Stimulated activated CD4-positive, alpha-beta T cell treated with anti-CD3 and anti-CD28 coated beads, Interleukin-2, amount 100 ng/mL, for 48 hours (primary cell): ENCODE measurements around the gene CDC73.
"Not testable (repeated sequence)": the region's sequence is repeated elsewhere in the genome, so short reads cannot be mapped to it uniquely, and the experiment has no call there.

Experiments used
- DNase-seq, 2 donors: peaks; one replicate each; pipeline ENCODE4 v3.0.0-alpha.2; 2020

CDC73 gene

GRCh38 chr1:193181985-193182384, 60.2 kb downstream of the CDC73 start:
- no peak for DNase-seq

GRCh38 chr1:193183019-193183627, 61.3 kb downstream of the CDC73 start:
- no peak for DNase-seq

DNA sequence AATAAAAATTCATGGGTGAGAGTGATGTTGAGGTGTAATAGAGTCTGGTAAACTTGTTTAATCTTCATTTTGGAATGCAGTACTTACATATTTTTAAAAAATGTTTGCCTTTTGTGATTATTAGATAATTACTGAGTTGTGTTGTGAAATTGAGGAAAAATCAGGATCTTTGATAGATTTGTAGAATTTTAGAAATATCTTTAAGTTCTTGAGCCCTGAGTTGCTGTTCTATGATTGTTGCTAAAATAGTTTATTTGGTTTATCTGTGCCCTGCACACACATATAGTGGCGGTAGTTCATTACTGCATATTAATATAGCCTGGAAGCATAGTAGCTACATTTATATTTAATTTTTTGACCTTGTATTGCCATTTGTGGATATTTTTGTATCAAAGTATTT, 62.9 kb downstream of the CDC73 start:
- DNase-seq = no peak

GRCh38 chr1:193185211-193185610, 63.4 kb downstream of the CDC73 start:
- DNase-seq = no peak

DNA sequence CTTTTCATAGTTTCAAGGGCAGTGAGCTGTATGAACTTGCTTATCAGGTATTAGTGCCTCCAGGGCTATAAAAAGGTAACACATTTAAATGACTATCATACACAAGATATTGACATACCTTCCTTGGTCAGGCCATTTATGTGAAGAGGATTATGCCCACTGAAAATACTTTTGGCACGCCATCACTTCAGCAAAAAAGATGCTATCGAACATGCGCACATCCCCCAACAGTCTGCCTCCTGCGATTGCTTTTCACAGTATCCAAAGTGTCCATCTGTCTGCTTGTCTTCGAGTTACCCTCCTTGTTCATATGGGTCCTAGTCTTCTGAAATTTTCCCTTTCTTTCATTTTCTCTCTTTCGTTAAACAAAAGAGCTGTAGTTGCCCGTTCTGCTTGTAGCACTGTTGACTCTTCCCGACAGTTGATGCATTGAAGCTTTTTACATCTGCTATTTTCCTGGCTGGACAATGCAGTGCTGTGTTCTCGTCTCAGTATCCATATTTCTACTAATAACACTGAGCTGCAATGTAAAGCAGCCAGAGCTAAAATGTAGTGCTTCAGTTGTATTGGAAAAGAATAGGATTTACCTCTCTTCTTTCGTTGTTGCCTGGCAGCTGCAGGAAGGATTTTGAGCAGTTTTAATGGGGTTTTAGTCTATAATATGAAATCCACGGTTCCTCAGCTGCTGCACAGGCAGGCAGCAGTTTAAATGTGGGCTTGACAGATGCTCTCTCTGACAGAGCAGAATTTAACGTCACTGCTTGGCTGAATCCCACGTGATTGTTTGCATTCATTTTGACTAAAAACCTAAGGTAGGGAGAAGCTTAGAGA, 64.3 kb downstream of the CDC73 start, which contains the start of gene B3GALT2:
Gene B3GALT2 (minus strand): TSS at position 713 of the 831 bp plus-strand sequence. CDS start 5,051 bp downstream, outside the sequence.
- no peak for DNase-seq

- no peak for DNase-seq
These were observed 65.3 kb downstream of the CDC73 start for GRCh38 chr1:193187114-193187513.

GRCh38 chr1:193188915-193189314, 67.1 kb downstream of the CDC73 start:
- DNase-seq = not testable (repeated sequence)

DNA sequence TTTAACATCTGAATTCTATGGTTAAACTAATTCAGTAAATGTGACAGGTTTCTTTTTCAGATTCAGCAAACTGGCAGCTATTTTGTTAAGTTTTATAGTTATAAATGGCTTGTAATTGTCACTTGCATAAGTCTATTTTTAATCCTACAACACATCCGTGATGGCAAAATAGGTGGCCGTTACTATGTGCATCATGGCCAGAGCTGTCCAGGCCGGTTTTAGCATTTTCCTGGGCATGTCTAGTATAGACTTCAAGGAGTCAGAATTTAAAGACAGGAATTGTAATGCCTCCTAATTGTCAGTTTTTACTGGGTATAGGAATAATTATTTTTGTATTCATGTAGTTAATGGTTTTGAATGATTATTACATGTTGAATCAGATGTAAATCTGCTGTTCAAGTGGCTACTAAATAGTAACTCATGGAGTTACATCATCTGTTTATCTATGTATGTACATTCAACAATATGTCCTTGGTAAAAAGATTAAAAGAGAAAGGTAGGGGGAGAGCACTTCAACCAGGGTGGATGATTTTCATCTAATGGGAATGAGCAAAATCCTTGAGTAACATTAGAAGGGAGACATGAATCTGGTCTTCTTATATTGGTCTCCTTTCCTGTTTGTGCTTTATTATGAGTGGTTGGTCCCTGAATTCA, 67.7 kb downstream of the CDC73 start:
- no peak for DNase-seq

DNA sequence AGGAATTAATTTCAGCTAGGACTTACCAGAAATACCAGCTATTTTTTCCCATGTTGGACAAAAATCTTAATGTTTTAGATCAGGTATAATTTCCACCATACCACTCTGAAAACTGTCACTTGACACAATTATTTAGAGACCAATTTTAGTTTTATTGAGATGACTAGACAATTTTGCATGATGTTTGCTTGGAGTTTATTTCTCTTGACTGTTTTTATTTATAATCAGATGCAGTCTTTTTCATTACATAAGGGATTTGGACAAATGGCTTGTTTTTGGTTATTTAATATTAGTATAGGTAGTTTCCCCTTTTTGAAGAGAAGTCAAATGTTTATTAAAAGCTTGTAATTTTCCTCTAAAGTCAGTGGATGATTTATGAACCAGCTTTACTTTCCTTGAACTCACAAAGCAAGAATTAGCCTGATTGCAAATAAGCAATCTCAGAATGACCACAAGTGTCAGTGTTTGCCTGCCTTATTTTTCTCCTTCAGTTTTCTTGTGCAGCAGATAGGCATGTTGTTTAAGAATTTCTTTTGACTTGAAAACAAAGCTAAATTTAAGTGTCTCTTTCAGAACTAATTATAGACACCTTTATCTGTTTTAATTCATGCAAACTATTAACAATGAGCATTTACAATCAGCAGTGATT, 68.4 kb downstream of the CDC73 start:
- DNase-seq = no peak

DNA sequence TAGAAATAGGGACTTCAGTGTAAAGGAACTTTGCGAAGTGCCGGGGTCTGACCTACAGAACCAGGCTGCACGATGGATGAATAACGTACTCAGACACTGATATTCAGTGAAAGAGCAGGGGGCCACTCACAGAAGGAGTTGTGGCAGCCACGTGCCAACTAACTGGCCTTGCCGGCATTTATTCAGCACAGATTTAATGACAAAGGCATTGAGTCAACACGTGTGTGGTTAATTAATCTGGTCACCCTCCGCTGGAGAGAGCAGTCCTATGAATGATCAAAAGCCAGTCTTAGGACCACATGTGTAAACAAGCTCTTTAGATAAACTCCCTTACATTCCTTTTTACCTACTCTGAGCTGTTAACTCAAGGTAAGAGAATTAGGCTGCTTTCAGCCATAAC, 70.8 kb downstream of the CDC73 start:
- no peak for DNase-seq

DNA sequence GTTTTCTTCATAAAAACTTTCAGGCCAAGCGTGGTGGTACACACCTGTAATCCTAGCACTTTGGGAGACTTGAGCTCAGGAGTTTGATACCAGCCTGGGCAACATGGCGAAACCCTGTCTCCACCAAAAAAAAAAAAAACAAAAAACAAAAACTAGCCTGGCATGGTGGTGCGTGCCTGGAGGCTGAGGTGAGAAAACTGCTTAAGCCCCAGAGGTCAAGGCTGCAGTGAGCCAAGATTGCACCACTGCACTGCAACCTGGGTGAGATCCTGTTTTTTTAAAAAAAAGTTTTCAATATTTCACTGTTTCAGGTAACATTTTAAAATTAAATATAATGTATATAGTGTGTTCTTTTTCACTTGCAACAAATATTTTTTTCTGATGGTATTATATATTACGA, 78.1 kb downstream of the CDC73 start:
- DNase-seq = no peak

DNA sequence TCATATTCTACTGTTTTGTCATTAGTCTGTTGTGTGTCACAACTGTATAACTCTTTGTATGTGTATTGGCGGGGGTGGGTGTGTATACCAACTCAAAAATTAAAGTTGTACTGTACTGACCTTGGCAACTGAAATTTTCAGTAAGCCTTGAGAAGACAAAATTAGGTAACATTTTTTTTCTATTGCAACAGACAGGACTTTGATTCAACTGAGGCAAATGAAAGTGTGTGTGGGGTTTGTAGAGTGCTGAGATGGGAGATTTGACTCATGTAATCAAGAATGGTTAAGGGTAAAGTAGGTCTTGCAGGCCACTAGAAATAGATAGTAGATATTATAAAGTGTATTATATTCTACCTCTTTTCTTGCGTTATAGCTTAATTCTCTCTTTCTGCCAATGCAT, 79.2 kb downstream of the CDC73 start:
- DNase-seq = no peak

DNA sequence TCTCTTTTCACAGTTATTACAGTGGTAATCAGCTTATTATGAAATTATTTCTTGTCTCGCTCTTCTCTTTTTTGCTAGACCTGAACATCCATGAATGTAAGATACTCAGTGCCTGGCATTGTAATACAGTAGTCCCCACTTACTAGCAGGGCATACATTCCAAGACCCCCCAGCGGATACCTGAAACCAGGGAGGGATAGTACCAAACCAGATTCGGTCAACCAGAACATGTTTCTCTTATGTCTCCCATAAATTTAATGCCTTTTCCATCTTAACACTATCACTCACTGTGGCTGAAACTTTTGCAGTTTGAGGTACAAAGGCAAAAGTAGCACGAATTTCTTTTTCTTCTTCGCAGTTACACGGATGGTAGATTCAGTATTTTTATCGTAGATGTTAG, 89.2 kb downstream of the CDC73 start:
- DNase-seq = no peak

- DNase-seq = no peak
These were observed 89.7 kb downstream of the CDC73 start for GRCh38 chr1:193211539-193211938.

GRCh38 chr1:193212637-193213036, 90.8 kb downstream of the CDC73 start:
- DNase-seq = no peak

DNA sequence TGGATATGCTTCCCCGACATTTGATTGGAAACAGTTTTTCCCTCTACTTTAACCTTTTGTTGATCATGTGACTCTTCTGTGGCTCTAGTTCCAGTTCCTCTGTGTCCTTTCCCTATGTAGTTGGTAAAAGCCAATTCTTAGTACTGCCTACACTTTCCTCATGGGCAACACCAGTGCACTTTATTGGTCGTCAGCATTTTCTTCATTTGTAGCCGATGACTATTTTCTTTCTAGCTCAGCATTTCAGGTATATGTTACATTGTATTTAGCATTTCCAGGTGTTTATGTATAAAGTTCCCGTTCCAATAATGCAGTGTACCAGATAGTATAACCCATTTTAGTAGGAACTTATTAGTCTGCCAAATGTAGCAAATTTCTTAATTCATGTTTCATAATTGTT, 92.2 kb downstream of the CDC73 start:
- DNase-seq = no peak

DNA sequence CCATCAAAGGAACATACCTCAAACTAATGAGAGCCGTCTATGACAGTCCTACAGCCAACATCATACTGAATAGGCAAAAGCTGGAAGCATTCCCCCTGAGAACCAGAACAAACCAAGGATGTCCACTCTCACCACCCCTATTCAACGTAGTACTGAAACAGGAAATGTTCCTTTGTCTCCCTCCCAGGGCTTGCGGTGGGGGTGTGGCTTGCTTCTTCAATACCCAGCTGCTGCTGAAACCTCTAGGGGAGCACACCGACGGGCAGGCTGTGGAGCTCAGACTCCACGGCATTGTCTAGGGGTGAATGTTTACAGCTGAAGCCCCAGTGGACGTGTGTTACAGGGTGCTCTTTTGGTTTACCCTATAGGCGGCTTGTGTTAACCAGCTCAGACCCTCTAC, 95.1 kb downstream of the CDC73 start:
- no peak for DNase-seq

DNA sequence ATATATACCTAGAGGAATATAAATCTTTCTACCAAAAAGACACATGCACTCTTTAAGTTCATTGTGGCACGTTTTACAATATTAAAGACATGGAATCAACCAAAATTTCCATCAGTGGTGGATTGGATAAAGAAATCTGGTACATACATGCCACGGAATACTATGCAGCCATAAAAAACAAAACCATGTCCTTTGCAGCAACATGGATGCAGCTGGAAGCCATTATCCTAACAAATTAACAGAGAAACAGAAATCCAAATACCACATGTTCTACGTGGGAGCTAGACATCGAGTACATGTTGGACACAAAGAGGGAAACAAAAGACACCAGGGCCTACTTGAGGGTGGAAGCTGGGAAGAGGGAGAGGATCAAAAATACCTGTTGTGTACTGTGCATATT, 97.6 kb downstream of the CDC73 start:
- no peak for DNase-seq

DNA sequence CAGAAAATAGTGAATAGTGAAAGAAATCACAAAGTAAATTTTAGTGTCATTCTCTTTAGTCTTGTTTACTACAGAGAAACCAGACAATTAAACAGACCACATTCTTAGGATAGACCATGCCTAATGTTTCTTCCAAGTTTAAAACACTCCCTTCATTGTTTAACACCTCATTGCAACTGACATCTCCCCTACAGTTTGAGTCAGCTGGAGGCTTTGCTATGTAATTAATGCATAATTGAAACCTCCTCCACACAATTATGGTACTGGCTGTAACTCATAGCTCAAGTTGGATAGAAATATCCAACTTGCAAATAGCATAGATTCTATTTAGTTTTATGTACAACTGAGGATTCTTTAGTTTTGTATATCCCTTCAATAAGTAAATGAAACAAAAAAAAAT, 99.8 kb downstream of the CDC73 start:
- no peak for DNase-seq

DNA sequence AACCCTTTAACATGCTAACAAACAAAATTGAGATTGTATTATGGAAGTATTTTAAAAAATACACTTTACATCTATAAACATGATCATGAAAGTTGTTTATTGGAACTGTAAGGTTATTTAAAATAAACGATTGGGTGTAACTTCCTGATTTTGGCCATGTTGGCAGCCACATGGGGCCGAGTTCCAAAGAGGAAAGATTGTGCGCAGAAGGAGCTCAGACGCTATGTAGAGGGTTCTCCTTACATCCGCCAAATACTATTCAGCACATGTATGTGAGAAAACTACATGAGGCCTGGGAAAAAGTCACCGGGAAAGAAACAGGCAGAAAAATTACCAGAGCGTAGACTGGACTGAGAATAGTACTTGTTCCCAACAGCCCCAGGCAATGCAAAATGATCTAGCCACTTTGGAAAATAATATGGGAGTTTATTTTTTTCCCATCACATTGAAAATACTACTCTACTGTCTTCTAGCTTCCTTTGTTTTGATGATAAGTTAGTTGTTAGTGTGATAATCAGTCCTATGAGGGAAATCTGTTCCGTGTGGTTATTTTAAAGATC, 100.3 kb downstream of the CDC73 start:
- no peak for DNase-seq

- DNase-seq = no peak
These were observed 107.3 kb downstream of the CDC73 start for GRCh38 chr1:193229136-193229535.

DNA sequence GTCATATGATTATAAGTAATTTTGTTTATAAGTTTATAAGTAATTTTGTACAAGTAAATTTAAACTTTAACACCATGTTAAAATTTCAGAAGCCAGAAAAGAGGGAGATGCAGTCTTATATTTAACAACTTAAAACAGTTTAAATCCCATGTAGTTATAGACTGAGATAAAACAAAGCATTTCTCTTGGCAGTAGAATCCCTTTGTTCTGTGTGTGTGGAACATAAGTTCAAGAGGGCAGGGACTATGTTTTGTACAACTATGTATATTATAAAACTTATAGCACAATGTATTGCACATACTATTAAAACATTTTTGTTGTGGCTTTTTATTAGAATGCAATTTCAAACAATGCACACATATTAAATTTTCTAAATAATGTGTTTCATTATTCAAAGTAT, 109.3 kb downstream of the CDC73 start:
- not testable (repeated sequence) for DNase-seq

- no peak for DNase-seq
These were observed 112.7 kb downstream of the CDC73 start for GRCh38 chr1:193234530-193234929.
